Erythroblast (primary cell): Measurements from ENCODE around the gene ZNF23.

ENCODE experiments used
- GATA1 ChIP-seq: IDR thresholded peaks from 2 replicates; pipeline ENCODE4 v1.6.1; 2011; ENCODE audit warnings: low read depth, mild to moderate bottlenecking, control low read depth, low read length, moderate library complexity
- POLR2A ChIP-seq: IDR thresholded peaks from 2 replicates; pipeline ENCODE4 v1.6.1; 2011; ENCODE audit warnings: mild to moderate bottlenecking, low read length

GRCh38 chr16:71491054-71491453 lies 29.0 kb upstream of the ZNF23 start:
- TF ChIP-seq POLR2A (no peak), GATA1 (no peak)
